Measurements from ENCODE around the gene SLC49A3. TPM values are rescaled to one million over a fixed set of nuclear protein-coding genes. Genes with fewer than 3 reads are reported as not detected.

Gene SLC49A3
- total and polyA plus RNA-seq, 2 of the 8 experiments (the other 6 are each of a cell fraction or from before 2014, with no cell fraction given) = 5.0 to 8.8 TPM

- TF ChIP-seq CHD7 (IDR thresholded peaks at IDR 0.05; ENCODE audit: insufficient replicate concordance, low read length) = no peak
- TF ChIP-seq HDAC2 (IDR thresholded peaks at IDR 0.05; ENCODE audit: borderline replicate concordance in 1 of 2, low read depth in 2 of 2, low read length in 2 of 2) = no peak
- TF ChIP-seq GTF2F1 (IDR thresholded peaks at IDR 0.05; ENCODE audit: borderline replicate concordance, low read depth, low read length) = no peak
- no peak for TF ChIP-seq CBX8 (IDR thresholded peaks at IDR 0.05; ENCODE audit: borderline replicate concordance, low read depth, low read length)
- TF ChIP-seq RAD21 (IDR thresholded peaks at IDR 0.05 in 1 of 2, conservative IDR thresholded peaks at IDR 0.05 in 1 of 2; ENCODE audit: low read depth in 2 of 2, low read length in 2 of 2) = no peak
- no peak for TF ChIP-seq CTBP2 (IDR thresholded peaks at IDR 0.05; ENCODE audit: borderline replicate concordance, insufficient read depth, insufficient read length, low read length)
- no peak for TF ChIP-seq CBX5 (IDR thresholded peaks at IDR 0.05; ENCODE audit: low read depth, low read length)
- TF ChIP-seq ASH2L (IDR thresholded peaks at IDR 0.05; ENCODE audit: low read length) = no peak
- no peak for TF ChIP-seq SAP30 (IDR thresholded peaks at IDR 0.05; ENCODE audit: insufficient read depth, insufficient replicate concordance, low read length)
These were observed 23.1 kb downstream of the SLC49A3 start (continued) for GRCh38 chr4:665751-666435.

Measured in H1 (cell line).